DMS 273 (cell line): ENCODE data around the gene ENTPD2.
"Not testable (repeated sequence)": the region's sequence is repeated elsewhere in the genome, so short reads cannot be mapped to it uniquely, and the experiment has no call there.

ENCODE experiments used
- DNase-seq: peaks from one replicate; lab custom pipeline; 2025; ENCODE audit not compliant: unreplicated experiment; lab: John Stamatoyannopoulos, UW

Gene ENTPD2

GRCh38 chr9:137065336-137065967, 11.6 kb upstream of the ENTPD2 start:
- no peak for DNase-seq

- DNase-seq, result no peak
Observed at GRCh38 chr9:137064880-137065164, 11.0 kb upstream of the ENTPD2 start.

DNA sequence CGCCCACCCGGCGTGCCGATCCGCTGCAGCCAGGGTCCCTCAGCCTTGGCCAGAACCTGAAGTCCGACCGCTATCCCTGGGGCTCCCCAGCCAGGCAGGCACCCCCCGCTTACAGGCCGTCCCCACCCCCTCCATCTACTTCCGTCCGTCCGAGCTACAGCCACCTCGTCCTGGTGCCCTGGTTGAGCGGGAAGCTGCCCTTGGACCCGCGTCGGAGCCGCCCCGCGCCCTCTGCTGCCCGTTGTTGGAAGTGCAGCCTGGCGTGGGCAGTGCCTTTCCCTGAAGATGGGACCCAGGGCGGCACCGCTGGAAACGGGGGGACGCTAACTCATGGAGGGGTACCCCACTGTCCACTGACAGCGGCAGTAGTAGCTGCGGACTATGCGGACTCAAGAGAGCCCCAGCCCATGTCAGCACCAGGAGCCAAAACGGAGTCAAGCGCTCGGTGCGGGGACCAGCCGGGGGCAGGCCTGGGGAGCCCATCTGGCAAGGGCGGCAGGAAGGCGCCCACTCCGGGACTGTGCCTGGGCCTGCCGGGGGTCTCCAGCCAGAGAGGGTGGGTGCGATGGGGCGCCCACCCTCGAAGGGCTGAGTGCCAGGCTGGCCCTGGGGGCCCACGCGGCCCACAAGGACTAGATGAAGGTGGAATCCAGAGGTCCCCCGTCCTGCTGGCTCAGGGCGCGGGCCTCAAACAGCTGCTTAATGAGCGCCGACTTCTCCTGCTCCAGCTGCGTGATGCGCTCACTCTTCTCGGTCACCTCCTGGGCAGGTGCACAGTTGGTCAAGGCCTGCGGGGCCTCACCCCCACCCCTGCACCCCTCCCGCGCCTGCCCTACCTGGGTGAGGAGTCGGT, 10.4 kb upstream of the ENTPD2 start:
- peak; percentile 73 for DNase-seq

- no peak for DNase-seq
Observed at GRCh38 chr9:137063311-137064026, 9.6 kb upstream of the ENTPD2 start.

DNA sequence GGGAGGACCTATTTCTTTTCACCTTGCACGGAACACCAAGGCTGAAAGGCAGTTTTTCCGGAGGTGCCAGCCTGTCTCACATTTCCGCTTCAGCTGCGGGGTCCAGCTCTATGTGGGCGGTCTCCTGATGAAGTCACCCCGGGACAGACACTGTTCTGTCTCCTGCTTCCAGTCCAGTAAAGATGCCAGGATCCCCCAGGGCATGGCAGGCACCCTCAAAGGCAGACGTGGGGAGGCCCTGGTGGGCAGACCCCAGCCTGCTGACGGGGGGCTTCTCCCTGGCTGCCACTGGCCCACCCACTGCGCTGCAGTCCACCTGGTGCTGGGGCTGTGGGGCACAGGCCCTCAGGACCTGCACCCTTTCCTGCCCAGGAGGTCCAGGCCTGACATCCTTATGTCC, 8.9 kb upstream of the ENTPD2 start:
- DNase-seq, result not testable (repeated sequence)

DNA sequence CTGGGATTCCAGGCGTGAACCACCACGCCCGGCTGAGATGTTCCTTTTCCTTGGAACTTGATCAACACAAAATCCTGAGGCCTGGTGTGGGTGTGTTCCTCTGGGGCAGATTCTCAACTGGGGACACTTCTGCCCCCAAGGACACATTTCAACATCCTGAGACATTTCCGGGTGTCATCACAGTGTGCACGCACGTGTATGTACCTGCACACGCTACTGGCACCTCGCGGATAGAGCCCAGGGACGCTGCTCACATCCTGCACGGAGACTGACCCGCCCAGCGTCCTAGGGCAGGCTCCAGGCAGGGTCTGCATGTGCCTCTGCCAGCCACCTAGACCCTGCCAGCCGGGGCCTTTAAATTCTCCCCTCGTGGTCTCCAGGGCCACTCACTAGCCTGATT, 8.5 kb upstream of the ENTPD2 start:
- no peak for DNase-seq

DNA sequence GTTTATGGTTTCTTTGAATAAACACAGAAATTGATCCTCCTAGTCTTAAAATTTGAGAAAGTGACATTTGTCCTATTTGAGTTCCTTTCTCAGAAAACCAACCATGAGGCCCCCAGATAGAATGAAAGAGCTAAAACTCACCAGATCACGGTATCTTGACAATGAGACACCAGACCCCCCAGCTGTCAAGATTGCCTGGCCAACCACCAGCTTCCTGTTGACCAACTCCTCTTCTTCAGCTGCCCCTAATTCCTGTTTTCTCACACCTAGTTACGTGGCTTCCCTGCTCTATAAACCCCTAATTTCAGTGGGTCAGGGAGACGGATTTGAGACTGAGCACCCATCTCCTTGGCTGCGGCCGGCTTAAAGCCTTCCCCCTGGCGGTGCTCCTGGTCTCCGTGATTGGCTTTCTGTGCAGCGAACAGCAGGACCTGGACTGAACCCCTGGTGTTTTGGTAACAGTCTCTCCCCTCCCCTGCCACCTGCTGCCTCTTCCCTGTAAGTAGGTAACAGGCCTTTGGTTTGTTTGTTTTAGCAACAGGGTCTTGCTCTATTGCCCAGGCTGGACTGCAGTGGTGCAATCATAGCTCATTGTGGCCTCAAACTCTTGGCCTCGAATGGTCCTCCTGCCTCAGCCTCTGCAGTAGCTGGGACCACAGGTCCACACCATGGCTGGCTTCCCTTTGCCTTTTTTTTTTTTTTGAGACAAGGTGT, 4.8 kb upstream of the ENTPD2 start:
- DNase-seq, result peak; percentile 70

DNA sequence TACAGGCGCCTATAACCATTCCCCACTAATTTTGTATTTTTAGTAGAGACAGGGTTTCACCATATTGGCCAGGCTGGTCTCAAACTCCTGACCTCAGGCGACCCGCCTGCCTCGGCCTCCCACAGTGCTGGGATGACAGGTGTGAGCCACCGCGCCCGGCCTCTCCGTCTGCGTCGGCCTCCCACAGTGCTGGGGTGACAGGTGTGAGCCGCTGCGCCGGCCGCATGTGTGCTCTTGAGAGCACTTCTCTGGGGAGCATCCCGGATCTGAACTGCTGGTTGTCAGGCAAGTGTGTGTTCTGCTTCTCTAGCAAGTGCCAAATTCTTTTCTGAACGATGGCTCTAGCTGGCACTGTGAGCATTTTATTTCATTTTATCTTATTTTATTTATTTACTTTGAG, 3.7 kb upstream of the ENTPD2 start:
- peak; percentile 73 for DNase-seq

DNA sequence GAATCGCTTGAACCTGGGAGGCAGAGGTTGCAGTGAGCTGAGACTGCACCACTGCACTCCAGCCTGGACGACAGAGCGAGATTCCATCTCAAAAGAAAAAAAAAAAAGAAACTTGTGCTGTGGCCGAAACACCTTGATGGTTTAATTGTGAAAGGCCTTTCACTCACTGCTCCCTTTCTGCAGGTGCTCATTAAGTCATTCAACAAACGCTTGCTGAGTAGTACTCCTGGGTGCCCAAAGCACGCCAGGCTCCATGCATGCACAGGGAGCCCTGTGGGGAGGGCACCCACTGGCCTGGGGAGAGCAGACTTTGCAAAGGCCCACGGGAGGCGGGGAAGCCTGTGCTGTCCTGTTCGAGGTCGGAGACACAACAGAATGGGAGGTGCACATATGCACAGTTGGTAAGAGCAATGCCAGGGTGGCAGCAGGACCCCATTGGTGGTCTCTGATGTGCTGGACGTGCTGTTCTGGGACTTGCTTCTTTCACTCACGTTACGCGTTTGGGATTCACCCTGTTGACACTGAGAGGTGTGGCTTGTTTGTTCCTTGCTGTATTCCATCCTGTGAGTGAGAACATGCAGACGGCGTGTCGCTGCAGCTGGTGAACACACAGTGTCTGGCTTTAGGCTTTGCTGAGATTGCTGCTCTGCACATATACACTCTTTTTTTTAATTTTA, 3.0 kb upstream of the ENTPD2 start:
- no peak for DNase-seq

DNA sequence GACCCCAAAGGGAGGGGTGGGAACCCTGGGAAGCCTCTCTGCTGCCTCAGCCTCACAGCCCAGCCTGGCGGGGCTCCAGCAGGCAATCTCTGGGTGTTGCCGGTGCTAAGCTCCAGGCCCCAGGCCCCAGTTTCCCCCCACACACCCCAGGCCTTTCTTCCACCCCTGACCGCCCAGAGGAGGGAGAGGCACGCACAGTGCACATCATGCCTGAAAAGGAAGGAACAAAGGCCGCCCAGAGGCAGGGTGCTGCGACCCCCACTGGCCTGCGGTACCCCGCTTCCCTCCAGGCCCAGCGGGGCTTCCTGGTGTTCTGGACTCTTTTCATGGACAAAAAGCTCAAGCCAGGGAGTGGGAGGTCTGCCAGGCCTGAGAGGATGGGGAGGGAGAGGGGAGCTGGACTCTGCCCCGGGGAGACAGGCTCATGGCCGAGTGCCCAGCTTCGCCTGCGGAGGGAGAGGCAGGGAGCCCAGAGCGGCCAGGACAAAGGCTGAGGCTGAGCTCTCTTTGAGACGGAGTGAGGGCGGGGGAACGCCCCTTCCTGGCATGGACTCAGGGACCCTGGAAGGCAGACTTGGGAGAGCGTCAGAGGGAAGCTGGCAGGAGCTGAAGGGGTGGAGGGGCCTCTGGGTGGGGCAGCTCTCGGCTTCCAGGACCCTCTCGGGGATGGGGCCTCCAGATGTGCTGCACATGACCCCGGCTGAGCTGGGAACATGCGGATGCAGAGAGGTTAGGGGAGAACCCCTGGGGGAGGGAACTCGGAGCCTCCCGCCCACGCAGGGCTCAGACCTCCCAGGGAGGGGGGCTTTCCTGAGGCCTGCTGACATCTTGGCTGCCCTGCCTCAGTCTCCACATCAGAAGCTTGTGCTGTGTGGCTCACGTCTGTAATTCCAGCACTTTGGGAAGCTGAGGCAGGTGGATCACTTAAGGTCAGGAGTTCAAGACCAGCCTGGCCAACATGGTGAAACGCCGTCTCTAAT, 1.8 kb upstream of the ENTPD2 start:
- DNase-seq, result peak; percentile 74

GRCh38 chr9:137054932-137055384, 1.1 kb upstream of the ENTPD2 start:
- DNase-seq, result no peak

GRCh38 chr9:137052998-137053943, 590 bp downstream of the ENTPD2 start:
- no peak for DNase-seq

DNA sequence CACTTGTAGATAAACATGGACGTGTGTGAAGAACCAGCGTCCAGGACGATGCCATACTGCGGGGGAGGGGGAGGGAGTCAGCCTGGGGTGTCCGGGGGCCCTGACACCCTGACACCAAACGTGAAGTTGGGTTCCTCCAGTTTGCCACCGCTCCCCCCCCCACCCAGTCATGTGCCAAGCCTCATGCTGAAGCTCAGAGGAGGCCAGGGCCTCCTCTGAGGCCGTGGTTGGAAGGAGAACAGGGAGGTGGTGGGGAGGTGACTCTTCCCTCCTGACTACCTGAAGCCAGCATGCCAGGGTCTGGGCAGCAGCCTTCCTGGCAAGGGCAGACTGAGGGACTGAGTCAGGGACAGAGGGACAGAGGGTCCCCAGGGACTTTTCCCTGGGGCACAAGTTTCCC, 1.6 kb downstream of the ENTPD2 start:
- no peak for DNase-seq

DNA sequence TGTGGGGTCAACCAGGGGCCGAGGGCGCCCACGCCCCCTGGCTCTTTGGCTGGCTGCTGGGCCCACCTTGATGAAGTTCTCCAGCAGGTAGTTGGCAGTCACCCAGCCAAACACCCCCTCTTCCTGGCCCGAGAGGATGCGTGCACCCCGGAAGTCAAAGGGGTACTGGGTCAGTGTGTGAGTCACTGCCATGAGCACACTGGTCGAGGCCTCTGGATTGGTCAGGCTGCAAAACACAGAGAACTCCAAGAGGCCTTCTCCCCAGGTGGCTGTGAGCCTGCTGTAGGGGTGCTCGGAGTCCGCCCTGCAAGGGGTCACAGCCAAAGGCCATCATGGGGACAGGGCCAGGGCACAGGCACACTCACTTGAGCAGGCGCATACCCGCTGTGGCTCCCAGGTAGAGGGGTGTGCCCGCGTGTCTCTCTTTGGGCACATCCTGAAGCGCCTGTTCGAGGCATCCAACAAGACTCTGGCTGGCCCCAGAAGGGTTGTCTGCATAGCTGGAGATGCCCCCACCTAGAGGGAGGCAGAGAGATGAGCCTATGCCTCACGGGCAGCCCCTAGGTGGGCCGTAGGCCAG, 2.6 kb downstream of the ENTPD2 start:
- DNase-seq, result no peak

GRCh38 chr9:137050570-137050969, 3.3 kb downstream of the ENTPD2 start:
- peak; percentile 37 for DNase-seq

DNA sequence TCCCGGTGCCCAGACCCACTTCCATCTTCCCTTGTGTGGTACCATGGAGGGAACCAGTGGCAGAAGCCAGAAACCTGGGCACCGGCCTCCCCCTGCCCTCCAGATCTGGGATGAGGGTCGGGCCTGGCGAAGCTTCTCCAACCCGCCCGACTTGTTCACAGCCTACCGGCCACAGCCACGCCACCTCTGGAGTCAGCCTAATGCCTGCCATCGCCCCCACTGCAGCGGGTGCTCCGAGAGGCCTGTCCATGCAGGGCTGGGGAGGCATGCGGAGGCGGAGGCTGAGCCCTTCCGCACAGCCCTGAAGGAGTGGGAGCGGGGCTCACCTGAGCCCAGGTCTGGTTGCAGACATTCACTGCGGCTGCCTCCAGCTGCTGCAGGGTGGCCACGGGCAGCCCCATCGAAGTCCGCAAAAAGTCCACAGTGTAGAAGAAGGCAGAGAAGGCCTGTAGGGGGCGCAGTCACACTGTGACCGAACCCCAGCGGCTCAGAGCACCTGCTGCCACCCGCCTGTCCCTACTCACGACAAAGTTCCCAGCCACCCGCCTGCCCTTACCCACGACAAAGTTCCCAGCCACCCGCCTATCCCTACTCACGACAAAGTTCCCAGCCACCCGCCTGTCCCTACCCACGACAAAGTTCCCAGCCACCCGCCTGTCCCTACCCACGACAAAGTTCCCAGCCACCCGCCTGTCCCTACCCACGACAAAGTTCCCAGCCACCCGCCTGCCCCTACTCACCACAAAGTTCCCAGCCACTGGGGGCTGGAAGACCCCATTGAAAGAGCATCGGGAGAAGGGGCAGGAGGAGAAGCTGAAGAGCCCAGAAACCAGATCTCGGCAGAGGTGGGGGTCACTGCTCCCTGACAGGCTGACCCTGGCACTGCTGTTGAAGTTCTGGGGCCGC, 4.1 kb downstream of the ENTPD2 start:
- DNase-seq, result peak; percentile 81
